B cell (primary cell): Measurements from ENCODE around the gene WASHC3. TPM values are rescaled to one million over a fixed set of nuclear protein-coding genes. Genes with fewer than 3 reads are reported as not detected.

Experiments
- ATAC-seq: fragments of 200-7000 bp; cut with Tn5 transposase; one replicate; pipeline ENCODE4 v1.10.0; 2021; ENCODE audit warnings: low read depth, mild to moderate bottlenecking, moderate number of reproducible peaks, moderate library complexity
- CTCF ChIA-PET: fragments of 350-600 bp; sonication (Branson Sonifier 250); formaldehyde crosslinking; loops from one replicate; lab custom pipeline; 2021; ENCODE audit warnings: antibody characterized with exemption, inconsistent platforms; lab: Charles Lee
- POLR2A ChIA-PET: fragments of 350-600 bp; sonication (Branson Sonifier 250); formaldehyde crosslinking; loops from one replicate; lab custom pipeline; 2021; ENCODE audit warnings: antibody characterized with exemption; lab: Charles Lee
- DNase-seq: peaks from one replicate; pipeline ENCODE4 v3.0.0; 2013
- H2AFZ ChIP-seq: 2 replicates; pipeline ENCODE4 v1.6.1; 2012; ENCODE audit warnings: mild to moderate bottlenecking, low read depth, low read length; ENCODE audit not compliant: insufficient read depth, poor library complexity, severe bottlenecking
- H3K27ac ChIP-seq, 2 donors: 1 replicate in 1 of 2; 2 replicates in 1 of 2; pipeline ENCODE4 v1.5.1; 2012 to 2013; ENCODE audit warnings: low read length in 2 of 2, mild to moderate bottlenecking in 2 of 2, moderate library complexity in 1 of 2
- H3K27me3 ChIP-seq, 4 experiments: fragments of 200-600 bp in 1 of 4; sonication (generic) in 1 of 4; replicated peaks in 1 of 4; 1 replicate in 2 of 4; 2 replicates in 2 of 4; pipeline versions ENCODE4 v1.6.1 to v1.7.0; 2013 to 2016; ENCODE audit warnings: low read length in 3 of 4, mild to moderate bottlenecking in 2 of 4, mixed read lengths in 1 of 4, moderate library complexity in 1 of 4; ENCODE audit not compliant: insufficient read depth in 4 of 4, control insufficient read depth in 3 of 4; ENCODE audit errors: control extremely low read depth in 1 of 4
- H3K36me3 ChIP-seq, 2 experiments: replicated peaks in 1 of 2; 1 replicate in 1 of 2; 2 replicates in 1 of 2; pipeline versions ENCODE4 v1.6.1 to v1.7.1; 2013; ENCODE audit warnings: low read length in 1 of 2; ENCODE audit not compliant: insufficient read depth in 2 of 2, control insufficient read depth in 1 of 2; ENCODE audit errors: control extremely low read depth in 1 of 2, extremely low read depth in 1 of 2
- H3K4me1 ChIP-seq, 2 donors: fragments of 200-600 bp in 1 of 2; sonication (generic) in 1 of 2; 1 replicate in 1 of 2; 2 replicates in 1 of 2; pipeline versions ENCODE4 v1.5.1 to v1.6.1; 2013 to 2017; ENCODE audit warnings: low read length in 2 of 2; ENCODE audit not compliant: control insufficient read depth in 2 of 2, insufficient read depth in 2 of 2
- H3K4me2 ChIP-seq: replicated peaks from 2 replicates; pipeline ENCODE3; 2012; ENCODE audit warnings: mild to moderate bottlenecking, low read depth, low read length; ENCODE audit not compliant: poor library complexity, severe bottlenecking
- H3K4me3 ChIP-seq, 5 experiments: fragments of 200-600 bp in 1 of 5; sonication (generic) in 1 of 5; 1 replicate in 3 of 5; 2 replicates in 2 of 5; pipeline versions ENCODE4 v1.5.1 to v1.7.0; 2011 to 2016; ENCODE audit warnings: low read length in 4 of 5, mild to moderate bottlenecking in 4 of 5, low read depth in 2 of 5, control low read depth in 1 of 5, moderate library complexity in 1 of 5; ENCODE audit not compliant: insufficient read depth in 1 of 5; ENCODE audit errors: control extremely low read depth in 1 of 5, extremely low read depth in 1 of 5
- H3K79me2 ChIP-seq: fragments of 200-600 bp; sonication (generic); one replicate; pipeline ENCODE4 v1.6.0; 2016; ENCODE audit warnings: low read length; ENCODE audit not compliant: control insufficient read depth, insufficient read depth
- H3K9ac ChIP-seq: fragments of 200-600 bp; sonication (generic); 2 replicates; pipeline ENCODE4 v1.6.1; 2017; ENCODE audit warnings: mild to moderate bottlenecking, low read length, moderate library complexity
- H3K9me3 ChIP-seq, 3 donors: one replicate each; pipeline versions ENCODE4 v1.6.1 to v1.7.1; 2013; ENCODE audit warnings: low read length in 2 of 3; ENCODE audit not compliant: control insufficient read depth in 2 of 3, insufficient read depth in 1 of 3; ENCODE audit errors: control extremely low read depth in 1 of 3
- H4K20me1 ChIP-seq: 2 replicates; pipeline ENCODE4 v1.6.0; 2012; ENCODE audit warnings: mild to moderate bottlenecking, low read length; ENCODE audit not compliant: insufficient read depth, control insufficient read depth, poor library complexity, severe bottlenecking
- H3K27ac Mint-ChIP-seq: one replicate; pipeline ENCODE4 v1.8.0; 2021; ENCODE audit warnings: mixed read lengths
- H3K27me3 Mint-ChIP-seq: one replicate; pipeline ENCODE4 v1.8.0; 2021; ENCODE audit warnings: mixed read lengths
- H3K4me1 Mint-ChIP-seq: one replicate; pipeline ENCODE4 v1.8.0; 2021; ENCODE audit warnings: mixed read lengths
- H3K4me3 Mint-ChIP-seq: one replicate; pipeline ENCODE4 v1.8.0; 2021; ENCODE audit warnings: mixed read lengths
- H3K9me3 Mint-ChIP-seq: one replicate; pipeline ENCODE4 v1.8.0; 2022; ENCODE audit warnings: mixed read lengths; ENCODE audit not compliant: insufficient read depth
- EZH2 ChIP-seq: IDR thresholded peaks from 2 replicates; pipeline ENCODE4 v1.6.1; 2012; ENCODE audit warnings: borderline replicate concordance, low read depth, mild to moderate bottlenecking, moderate library complexity, low read length; ENCODE audit not compliant: insufficient read depth, poor library complexity, severe bottlenecking
- WGBS: methylation state at CpG from one replicate; pipeline ENCODE4 v1.1.5; 2013; ENCODE audit warnings: missing lambda C conversion rate; ENCODE audit not compliant: insufficient coverage; 5-methylcytosine and 5-hydroxymethylcytosine counted together
- intact Hi-C: fragments of 100-400 bp; cut with micrococcal nuclease; formaldehyde crosslinking; loops from one replicate; pipeline ENCODE4 v1.10.0; 2022
- polyA plus RNA-seq: library from polyadenylated mRNA; depleted of rRNA; stranded (reverse); fragments of >200 nt; gene quantifications from 2 replicates; pipeline ENCODE4 v1.2.3, GENCODE V29; 2012
- total RNA-seq, 2 donors: library from RNA; stranded (reverse); fragments of 120-200 nt in 1 of 2; gene quantifications; 1 replicate in 1 of 2; 2 replicates in 1 of 2; pipeline versions ENCODE4 v1.2.3 to v1.2.4, GENCODE V29; 2013 to 2022
- TF ChIP-seq, protein P1 (sequence below): fragments of 200-600 bp; IDR thresholded peaks from one replicate; pipeline ENCODE4 v1.8.0; 2022; ENCODE audit warnings: antibody characterized with exemption, mild to moderate bottlenecking

The WASHC3 gene
- total and polyA plus RNA-seq, 2 donors (not counting 1 experiment from before 2014, with no cell fraction given) = 52.8 to 68.0 TPM

GRCh38 chr12:102059343-102059742, 2.4 kb downstream of the WASHC3 start:
- no peak overlapping the region for H3K4me3 Mint-ChIP-seq
- intact Hi-C loops = no loop called here
- no peak overlapping the region for H3K27ac Mint-ChIP-seq

DNA sequence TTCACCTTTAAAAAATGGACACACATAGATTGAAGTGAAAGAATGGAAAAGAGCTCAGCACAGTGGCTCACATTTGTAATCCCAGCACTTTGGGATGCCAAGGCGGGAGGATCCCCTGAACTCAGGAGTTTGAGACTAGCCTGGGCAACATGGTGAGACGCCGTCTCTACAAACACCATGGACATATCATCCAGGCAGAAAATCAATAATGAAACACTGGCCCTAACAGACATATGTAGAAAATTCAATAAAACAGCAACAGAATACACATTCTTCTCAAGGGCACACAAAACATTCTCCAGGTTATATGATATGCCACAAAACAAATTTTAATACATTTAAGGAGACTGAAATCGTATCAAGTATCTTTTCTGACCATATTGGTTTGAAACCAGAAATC, 7.4 kb downstream of the WASHC3 start:
- intact Hi-C loops = no loop called here
- POLR2A ChIA-PET = no interaction called here
- no peak overlapping the region for H3K4me2 ChIP-seq
- Mint-ChIP-seq H3K4me1 (peaks cover 30% of the 10 kb centered on the region), H3K4me3 (no peak overlapping the region), H3K27me3 (no peaks in the 10 kb centered on the region), H3K9me3 (no peaks in the 10 kb centered on the region), H3K27ac (no peak overlapping the region)
- peaks cover 14 to 17% of the 10 kb centered on the region in 2 donors for H3K4me1 ChIP-seq
- WGBS = 96% methylated on average over 3 of the region's 4 CpGs
- CTCF ChIA-PET = no interaction called here
- H4K20me1 ChIP-seq = peaks cover 11% of the 10 kb centered on the region
- no peak overlapping the region for H3K27ac ChIP-seq
- H3K27me3 ChIP-seq = no peaks in the 10 kb centered on the region
- peaks cover 6 to 59% of the 10 kb centered on the region in 2 experiments for H3K36me3 ChIP-seq
- DNase-seq = no peak
- no peaks in the 10 kb centered on the region for H3K9me3 ChIP-seq
- TF ChIP-seq, protein P1, sequence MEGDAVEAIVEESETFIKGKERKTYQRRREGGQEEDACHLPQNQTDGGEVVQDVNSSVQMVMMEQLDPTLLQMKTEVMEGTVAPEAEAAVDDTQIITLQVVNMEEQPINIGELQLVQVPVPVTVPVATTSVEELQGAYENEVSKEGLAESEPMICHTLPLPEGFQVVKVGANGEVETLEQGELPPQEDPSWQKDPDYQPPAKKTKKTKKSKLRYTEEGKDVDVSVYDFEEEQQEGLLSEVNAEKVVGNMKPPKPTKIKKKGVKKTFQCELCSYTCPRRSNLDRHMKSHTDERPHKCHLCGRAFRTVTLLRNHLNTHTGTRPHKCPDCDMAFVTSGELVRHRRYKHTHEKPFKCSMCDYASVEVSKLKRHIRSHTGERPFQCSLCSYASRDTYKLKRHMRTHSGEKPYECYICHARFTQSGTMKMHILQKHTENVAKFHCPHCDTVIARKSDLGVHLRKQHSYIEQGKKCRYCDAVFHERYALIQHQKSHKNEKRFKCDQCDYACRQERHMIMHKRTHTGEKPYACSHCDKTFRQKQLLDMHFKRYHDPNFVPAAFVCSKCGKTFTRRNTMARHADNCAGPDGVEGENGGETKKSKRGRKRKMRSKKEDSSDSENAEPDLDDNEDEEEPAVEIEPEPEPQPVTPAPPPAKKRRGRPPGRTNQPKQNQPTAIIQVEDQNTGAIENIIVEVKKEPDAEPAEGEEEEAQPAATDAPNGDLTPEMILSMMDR = no peak
- no peak for TF ChIP-seq EZH2
- peaks cover 71% of the 10 kb centered on the region for H3K79me2 ChIP-seq
- ATAC-seq = no peak
- H2AFZ ChIP-seq = no peak overlapping the region
- H3K9ac ChIP-seq = no peak overlapping the region
- no peak overlapping the region for H3K4me3 ChIP-seq

More at GRCh38 chr12:102059343-102059742, 2.4 kb downstream of the WASHC3 start:
- DNase-seq = no peak
- Histone ChIP-seq H3K4me3 (no peak overlapping the region), H4K20me1 (no peaks in the 10 kb centered on the region), H3K4me2 (no peak overlapping the region), H3K79me2 (peaks cover 63% of the 10 kb centered on the region), H3K36me3 (peaks cover 3 to 38% of the 10 kb centered on the region in 2 experiments), H3K9ac (no peak overlapping the region), H2AFZ (no peak overlapping the region), H3K27ac (no peak overlapping the region), H3K27me3 (no peaks in the 10 kb centered on the region), H3K4me1 (peaks cover 5 to 12% of the 10 kb centered on the region in 2 donors), H3K9me3 (no peaks in the 10 kb centered on the region)
- ChIA-PET CTCF (no interaction called here), POLR2A (no interaction called here)
- no peak for TF ChIP-seq EZH2
- TF ChIP-seq, protein P1 = no peak
- no peaks in the 10 kb centered on the region for H3K27me3 Mint-ChIP-seq
- ATAC-seq = no peak
- no peaks in the 10 kb centered on the region for H3K9me3 Mint-ChIP-seq
- peaks cover 33% of the 10 kb centered on the region for H3K4me1 Mint-ChIP-seq
